ENCODE data around the gene PRKAA1. TPM values are rescaled to one million over a fixed set of nuclear protein-coding genes. Genes with fewer than 3 reads are reported as not detected.

PRKAA1 gene
- polyA plus RNA-seq, 2 of the 4 experiments (the other 2 are of a cell fraction), result 51.5 to 107 TPM

Small RNAs within 50 kb of the gene (small RNA-seq; reads per million reads assigned to genes)
- 0 reads per million in 6 experiments for gene RF00191
- 0.33 to 36.1 (median 5.0) reads per million in 6 experiments for gene SNORD72

Other genes with a start within 250 kb of the PRKAA1 start
- gene PTGER4, start 118.5 kb downstream of the PRKAA1 start, polyA plus RNA-seq (2011; rRNA removed), result 0.89 and 0.90 TPM in 2 replicates
- gene PTGER4, start 118.5 kb downstream of the PRKAA1 start, polyA plus RNA-seq (2017; fragmentation: RNase III; extraction: RNeasy Plus Mini Kit Qiagen cat#74134 plus additional on column Dnase treatment), result 0.54 to 0.99 TPM (median 0.62 TPM) in 3 replicates
- gene TTC33, start 42.4 kb downstream of the PRKAA1 start, polyA plus RNA-seq (2011; rRNA removed), result 13.5 and 19.8 TPM in 2 replicates
- gene TTC33, start 42.4 kb downstream of the PRKAA1 start, polyA plus RNA-seq (2017; fragmentation: RNase III; extraction: RNeasy Plus Mini Kit Qiagen cat#74134 plus additional on column Dnase treatment), result 15.4 to 17.1 TPM (median 15.7 TPM) in 3 replicates
- gene RPL37, start 36.8 kb upstream of the PRKAA1 start, polyA plus RNA-seq (2011; rRNA removed), result 4,402 and 4,948 TPM in 2 replicates
- 2,762 to 2,921 TPM (median 2,809 TPM) in 3 replicates for gene RPL37, start 36.8 kb upstream of the PRKAA1 start, polyA plus RNA-seq (2017; fragmentation: RNase III; extraction: RNeasy Plus Mini Kit Qiagen cat#74134 plus additional on column Dnase treatment)
- gene CARD6, start 43.0 kb upstream of the PRKAA1 start, polyA plus RNA-seq (2011; rRNA removed), result 5.7 and 5.9 TPM in 2 replicates
- 3.3 to 5.7 TPM (median 5.2 TPM) in 3 replicates for gene CARD6, start 43.0 kb upstream of the PRKAA1 start, polyA plus RNA-seq (2017; fragmentation: RNase III; extraction: RNeasy Plus Mini Kit Qiagen cat#74134 plus additional on column Dnase treatment)
- 0.07 TPM in 1 of 2 replicates, not detected in the other for gene C7, start 111.1 kb upstream of the PRKAA1 start, polyA plus RNA-seq (2011; rRNA removed)
- gene C7, start 111.1 kb upstream of the PRKAA1 start, polyA plus RNA-seq (2017; fragmentation: RNase III; extraction: RNeasy Plus Mini Kit Qiagen cat#74134 plus additional on column Dnase treatment), result not detected in 3 replicates

Measured in A549 (cell line).